EL (cell line): ENCODE measurements around the gene CD200R1L.
"Not testable (repeated sequence)": the region's sequence is repeated elsewhere in the genome, so short reads cannot be mapped to it uniquely, and the experiment has no call there.

ENCODE experiments used
- DNase-seq: peaks from one replicate; pipeline ENCODE4 v3.0.0-alpha.2; 2016

The CD200R1L gene, protein sequence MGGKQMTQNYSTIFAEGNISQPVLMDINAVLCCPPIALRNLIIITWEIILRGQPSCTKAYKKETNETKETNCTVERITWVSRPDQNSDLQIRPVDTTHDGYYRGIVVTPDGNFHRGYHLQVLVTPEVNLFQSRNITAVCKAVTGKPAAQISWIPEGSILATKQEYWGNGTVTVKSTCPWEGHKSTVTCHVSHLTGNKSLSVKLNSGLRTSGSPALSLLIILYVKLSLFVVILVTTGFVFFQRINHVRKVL

DNA sequence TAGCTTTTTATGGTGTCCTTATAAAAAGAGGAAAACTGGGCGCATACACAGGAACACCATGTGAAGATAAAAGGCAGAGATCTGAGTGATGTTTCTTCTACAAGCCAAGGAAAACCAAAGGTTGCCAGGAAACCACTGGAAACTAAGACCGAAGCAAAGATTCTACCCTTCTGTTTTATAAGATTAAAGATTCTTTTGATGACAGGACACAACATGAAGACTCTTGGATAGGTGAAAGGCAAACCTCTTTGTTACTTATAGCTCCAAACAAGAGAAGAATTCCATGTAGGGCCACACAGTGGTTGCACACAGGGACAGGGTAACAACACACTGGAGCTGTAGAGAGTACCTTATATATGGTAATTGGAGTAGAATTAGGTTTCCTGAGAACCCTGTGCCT is at the start of gene CD200R1L:
CD200R1L (minus strand) TSS at position 101 of the 400 bp plus-strand sequence. CDS start 17,497 bp downstream, outside the sequence.
- DNase-seq, result no peak

DNA sequence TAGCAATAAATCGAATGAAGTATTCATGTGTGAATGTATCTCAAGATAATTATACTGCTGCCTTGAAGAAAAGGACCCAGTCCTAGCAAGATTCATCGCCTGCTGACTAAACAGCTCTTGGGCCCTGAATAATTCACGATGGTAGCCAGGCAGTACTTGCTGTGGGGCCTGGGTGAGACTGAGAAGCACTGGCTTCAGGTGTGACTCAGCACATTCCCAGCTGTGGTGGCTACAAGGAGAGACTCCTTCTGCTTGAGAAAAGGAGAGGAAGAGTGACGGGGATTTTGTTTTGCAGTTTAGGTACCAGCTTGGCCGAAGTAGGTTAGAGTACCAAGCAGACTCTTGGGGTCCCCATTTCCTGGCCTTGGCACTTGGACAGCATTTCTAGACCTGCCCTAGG is 47.6 kb upstream of the CD200R1L start:
- peak; percentile 24 for DNase-seq

DNA sequence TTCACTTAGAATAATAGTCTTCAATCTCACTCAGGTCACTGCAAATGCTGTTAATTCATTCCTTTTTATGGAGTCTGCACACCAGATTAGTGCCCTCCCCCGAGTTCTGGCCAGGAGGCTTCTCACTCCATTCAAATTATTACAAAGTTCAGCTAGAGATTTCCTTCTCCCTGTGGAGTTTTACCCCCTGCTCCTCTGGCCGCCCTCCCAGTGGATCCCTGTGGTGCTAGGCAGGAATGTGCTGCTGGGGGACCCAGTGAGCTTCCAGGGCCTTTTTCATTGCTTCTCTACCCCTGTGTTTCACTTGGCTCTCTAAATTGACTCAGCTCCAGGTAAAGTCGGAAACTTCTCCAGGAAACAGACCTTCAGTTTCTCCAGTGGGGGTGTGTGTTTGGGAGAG is 42.7 kb upstream of the CD200R1L start:
- DNase-seq, result no peak

DNA sequence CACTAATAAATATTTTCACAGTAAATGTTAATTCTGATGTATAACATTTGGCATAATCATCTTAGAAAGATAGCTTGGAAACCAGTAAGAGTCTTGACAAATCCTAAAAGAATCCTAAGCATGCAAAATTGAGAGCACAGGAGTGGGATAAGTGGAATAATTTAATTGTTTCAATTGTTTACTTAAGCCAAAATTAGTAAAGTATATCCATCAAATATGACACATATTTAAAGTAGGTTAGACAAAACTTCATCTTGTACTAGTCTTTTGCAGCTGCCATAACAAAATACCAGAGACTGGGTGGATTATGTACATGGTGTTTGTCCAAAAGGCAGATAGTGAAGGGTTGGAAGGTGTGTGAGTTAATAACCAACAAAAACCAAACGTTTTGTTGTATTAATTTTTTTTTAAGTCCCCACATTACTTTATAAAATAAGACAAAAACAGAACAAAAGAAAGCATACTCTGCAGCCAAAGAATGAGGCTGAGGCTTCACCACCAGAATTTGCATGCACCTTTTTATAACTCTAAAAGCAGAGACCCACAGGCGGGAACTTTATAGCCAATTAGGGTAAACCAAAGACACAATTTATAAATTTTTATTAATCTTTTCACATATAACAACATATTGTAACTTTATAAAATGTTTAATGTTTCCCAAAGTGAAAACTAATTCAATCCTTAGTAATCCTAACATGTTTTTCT is 41.9 kb upstream of the CD200R1L start:
- peak; percentile 18 for DNase-seq

DNA sequence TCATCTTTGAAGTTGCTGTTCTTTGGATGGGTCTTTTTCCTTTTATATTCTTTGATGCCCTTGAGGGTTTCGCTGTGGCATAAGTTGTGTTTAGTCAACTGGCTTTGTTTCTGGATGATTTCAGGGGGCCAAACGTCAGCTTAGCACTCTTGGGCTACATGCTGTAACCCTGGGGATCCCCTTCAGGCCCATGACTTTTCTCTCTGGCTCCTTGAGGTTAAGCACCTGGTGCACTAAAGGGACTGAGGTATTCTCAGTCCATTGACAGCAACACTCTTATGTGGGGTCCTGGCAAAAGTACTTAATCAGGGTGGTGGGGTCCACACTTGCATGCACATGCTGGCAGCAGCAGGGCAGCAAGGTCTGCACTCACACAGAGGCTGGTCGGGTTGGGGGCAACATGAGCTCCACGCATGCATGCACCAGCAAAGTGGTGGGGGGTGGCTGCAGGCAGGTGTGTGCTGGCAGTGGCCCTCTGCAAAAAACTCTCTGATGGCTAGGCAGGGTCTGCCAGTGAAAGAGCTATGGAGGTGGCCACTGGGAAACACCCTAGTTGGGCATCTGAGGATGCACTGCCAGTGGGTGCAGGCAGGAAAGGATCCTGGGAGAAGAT is 38.1 kb upstream of the CD200R1L start:
- no peak for DNase-seq

DNA sequence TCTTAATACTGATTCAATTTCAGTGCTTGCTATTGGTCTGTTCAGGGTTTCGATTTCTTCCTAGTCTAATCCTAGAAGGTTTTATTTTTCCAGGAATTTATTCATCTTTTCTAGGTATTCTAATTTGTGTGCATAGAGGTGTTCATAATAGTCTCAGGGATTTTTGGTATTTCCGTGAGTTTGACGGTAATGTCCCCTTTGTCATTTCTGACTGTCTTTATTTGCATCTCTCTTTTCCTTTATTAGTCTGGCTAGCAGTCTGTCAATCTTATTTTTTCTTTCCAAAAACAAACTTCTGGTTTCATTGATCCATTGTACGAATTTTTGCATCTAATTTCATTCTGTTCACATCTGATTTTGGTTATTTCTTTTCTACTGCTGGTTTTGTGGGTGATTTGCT is 35.2 kb upstream of the CD200R1L start:
- DNase-seq, result no peak

DNA sequence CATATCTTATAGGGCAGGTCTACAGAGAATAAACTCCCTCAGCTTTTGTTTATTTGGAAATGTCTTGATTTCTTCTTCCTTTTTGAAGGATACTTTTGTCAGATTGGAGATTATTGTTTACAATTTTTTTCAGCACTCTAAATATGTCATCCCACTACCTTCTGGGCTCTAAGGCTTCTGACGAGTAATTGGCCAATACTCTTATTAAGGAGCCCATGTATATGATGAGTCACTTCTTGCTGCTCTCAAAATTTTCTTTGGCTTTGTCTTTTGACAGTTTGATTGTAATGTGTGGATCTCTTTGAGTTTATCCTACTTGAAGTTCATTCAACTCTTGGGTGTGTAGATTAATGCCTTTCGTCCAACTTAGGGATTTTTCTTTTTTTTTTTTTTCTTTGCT is 28.9 kb upstream of the CD200R1L start:
- peak; percentile 2 for DNase-seq

DNA sequence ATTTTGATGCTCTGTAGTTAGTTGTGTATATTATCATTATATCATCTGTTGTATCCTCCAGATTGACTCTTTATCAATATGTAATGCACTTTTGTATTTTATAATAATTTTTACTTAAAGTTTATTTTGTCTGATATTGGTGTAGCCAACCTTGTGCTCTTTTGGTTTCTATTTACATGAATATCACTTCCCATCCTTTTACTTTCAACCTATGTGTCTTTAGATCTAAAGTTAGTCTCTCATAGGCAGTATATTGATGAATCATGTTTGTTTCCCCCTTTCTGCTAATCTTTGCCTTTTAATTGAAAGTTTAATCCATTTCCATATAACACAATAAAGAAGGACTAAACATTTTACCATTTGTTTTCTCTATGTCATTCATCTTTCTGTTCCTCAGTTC is 28.1 kb upstream of the CD200R1L start:
- DNase-seq, result no peak

DNA sequence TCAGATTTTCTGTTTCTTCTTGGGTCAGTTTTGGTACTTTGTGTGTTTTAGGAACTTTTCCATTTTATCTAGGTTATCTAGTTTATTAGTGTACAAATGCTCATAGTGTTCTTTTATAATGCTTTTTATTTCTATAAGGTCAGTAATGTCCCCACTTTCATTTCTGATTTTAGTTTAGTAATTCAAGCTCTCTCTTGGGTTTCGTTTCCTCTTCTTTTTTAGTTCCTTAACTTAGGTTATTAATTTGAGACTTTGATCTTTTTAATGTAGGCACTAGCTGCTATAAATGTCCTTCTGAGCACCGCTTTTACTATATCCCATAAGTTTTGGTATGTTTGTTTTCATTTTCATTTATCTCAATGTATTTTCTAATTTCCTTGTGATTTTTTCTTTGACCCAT is 27.0 kb upstream of the CD200R1L start:
- DNase-seq, result no peak

DNA sequence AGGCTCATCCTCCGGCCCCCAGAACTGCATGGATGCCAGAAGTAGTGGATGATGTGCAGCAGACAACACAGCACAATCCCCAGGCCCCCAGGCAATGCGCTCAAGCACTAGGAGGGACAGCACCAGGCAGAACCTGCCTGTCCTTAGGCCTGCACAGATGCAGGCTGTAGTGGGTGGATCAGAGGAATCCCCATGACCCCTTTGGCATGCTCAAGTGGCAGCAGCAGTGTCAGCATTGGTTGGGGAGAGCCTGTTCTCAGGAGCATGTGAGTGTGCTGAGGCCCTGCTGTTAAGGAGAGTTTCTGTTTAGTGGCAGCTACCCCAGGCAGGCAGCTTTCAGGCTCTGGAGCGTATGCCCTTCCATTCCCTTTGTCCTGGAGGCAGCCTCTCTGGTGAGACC is 25.1 kb upstream of the CD200R1L start:
- no peak for DNase-seq

DNA sequence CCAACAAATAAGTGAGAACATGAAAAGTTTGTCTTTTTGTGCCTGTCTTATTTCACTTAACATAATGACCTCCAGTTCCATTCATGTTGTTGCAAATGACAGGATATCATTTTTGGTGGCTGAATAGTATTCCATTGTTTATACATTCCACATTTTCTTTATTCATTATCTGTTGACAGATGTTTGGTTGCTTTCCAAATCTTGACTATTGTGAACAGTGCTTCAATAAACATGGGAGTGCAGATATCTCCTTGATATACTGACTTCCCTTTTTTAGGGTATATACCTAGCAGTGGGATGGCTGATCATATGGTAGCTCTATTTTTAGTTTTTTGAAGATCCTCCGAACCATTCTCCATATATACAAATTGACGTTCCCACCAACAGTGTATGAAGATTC is 19.1 kb upstream of the CD200R1L start:
- DNase-seq, result no peak

DNA sequence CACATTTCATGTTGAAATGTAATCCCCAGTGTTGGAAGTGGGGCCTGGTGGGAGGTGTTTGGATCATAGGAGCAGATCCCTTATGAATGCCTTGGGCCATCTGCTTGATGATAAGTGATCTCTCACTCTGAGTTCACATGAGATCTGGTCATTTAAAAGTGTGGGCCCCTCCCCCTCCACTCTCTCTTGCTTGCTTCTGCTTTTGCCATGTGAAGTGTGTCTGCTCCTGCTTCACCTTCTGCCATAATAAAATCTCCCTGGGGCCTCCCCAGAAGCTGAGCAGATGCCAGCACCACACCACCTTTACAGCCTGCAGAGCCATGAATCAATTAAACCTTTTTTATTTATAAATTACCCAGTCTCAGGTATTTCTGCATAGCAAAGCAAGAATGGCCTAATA is 14.2 kb upstream of the CD200R1L start:
- DNase-seq, result no peak

DNA sequence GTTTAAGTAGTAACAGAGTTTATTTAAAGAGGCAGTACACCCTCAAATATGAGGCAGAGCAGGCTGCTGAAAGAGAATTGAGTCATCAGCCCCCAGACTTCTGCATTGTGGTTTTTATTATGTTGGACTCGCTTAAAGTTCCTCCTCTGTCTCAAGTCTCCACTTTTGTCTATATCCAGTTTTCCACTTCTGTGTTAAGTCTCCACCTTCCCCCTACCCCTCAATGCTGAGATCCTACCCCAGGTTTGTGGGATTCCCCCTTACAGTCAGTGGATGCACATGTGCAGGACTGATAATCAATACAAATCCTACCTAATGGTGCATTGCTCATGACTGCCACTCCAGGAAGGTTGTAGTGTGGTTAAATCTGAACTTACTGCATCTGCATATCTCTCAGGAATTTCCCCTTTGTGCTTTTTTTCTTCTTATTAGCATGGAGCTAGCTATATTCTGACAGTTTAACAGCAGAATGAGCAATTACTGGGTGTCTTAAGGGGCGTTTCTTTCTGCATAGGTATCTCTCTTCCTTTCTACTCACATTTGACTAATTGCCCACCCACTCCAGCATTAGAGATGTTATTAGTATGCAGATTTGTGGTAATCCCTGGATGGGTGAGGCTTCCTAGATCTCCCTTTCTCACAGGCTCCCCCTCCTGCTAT is 11.9 kb upstream of the CD200R1L start:
- DNase-seq, result peak; percentile 9

DNA sequence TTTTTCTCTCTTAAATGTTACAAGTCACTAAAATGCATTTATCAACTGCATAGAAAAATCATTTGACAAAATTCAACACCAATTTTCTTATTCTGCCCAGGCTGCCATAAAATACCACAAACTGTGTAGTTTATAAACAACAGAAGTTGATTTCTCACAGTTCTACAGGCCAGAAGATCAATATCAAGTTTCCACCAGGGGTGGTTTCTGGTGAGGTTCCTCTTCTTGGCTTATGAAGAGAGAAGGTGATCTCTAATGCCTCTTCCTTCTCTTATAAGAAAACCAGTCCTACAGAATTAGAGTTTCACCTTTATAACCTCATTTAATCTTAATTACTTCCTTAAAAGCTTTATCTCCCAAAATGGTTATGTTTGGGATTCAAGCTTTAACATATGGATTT is 10.9 kb upstream of the CD200R1L start:
- no peak for DNase-seq

DNA sequence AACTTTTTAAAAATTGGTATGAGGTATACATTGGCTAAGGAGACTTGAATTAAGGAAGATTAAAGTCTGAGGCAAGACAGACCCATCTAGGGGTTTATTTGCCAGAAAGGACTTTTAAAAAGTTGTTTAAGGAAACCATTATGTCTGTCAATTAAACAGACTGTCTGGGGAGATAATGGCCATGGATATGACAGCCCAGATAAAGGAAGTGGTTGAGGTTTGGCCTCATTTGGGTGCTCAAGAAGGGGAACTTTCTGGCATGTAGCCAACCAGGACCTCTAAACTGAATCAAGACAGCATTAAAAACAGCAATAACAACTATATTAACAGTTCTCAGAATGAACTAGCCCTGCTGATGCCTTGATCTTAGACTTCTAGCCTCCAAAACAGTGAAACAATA is 9.9 kb upstream of the CD200R1L start:
- DNase-seq, result no peak

DNA sequence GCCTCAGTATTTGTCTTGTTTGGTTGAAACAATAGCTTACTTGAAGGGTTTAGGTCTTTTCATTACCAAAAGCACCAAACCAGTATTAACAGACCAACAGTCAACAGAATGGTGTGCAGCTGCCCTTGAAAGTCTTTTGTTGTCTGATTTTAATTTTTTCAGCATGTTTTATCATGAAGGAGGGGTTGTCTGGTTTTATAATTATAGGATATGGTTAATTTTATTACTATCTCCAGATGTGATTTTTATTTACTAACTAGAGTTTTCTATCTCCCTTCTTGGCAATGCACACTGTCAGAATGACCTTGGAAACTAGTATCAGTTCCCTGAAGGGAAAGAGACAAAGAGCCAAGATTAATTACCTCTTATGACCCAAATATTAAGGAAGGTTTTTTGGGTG is 9.2 kb upstream of the CD200R1L start:
- DNase-seq, result no peak

DNA sequence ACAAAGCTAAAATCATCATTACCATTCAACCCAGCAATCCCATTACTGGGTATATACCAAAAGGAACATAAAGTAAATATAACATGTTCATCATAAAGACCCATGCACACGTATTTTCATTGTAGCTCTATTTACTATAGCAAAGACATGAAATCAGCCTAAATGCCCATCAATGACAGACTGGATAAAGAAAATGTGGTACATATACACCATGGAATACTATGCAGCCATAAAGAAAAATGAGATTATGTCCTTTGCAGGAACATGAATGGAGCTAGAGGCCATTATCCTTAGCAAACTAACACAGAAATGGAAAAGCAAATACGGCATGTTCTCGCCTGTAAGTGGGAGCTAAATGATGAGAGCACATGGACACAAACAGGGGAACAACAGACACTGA is 8.4 kb upstream of the CD200R1L start:
- not testable (repeated sequence) for DNase-seq

DNA sequence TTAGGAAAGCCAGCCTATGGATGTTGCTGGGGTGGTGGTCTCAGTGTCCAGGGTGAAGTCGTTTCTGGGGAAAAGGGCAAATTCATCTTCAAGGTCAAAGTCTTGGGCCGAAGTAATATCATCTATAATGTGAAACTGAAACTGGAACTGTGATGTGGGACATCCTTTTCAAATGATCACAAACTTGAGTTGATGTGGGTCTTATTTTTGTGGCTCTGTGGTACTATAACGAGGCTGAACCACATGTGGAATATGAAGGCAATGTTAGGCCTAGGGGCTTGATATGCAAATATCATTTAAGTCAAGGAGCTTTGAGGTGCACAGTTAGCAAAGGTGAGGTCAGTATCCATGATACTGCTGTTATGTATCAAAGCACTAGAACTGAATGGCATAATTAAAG is 1.5 kb upstream of the CD200R1L start:
- DNase-seq, result no peak

DNA sequence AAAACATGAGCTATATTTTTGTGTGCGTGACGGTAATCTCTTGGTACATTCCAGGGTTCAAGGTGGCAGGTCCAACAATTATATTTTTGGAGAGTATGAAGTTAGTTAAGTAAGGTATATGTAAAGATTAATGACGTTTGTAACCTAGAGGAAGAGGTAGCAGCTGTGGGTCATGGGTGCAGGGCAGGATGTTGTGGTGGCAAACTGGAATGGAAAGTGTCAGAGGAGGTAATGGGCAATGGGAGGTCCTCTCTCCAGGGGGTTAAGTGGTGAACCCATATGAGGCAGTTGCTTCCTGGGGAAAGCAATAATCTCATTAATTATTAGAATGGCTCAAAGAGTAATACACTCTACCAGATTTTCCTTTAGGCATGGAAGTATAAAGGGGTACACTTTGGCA is 1.0 kb upstream of the CD200R1L start:
- no peak for DNase-seq

DNA sequence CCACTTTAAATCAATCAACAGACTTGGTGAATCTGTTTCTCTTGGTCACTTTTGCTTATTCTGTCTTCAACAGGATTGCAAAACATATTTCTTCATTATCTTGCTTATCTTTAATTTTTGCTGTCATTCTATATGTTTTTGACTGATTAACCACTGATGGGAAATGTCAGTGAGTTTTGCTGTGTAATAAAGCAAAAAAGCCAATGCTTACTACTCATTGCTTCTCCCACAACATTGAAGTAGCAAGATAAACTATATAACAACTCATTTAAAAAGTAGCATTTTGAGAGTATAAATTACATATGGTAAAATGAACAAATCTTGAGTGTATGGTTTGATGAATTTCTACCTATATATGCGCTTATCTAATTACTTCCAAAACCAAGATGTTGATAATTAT is 892 bp downstream of the CD200R1L start:
- no peak for DNase-seq

DNA sequence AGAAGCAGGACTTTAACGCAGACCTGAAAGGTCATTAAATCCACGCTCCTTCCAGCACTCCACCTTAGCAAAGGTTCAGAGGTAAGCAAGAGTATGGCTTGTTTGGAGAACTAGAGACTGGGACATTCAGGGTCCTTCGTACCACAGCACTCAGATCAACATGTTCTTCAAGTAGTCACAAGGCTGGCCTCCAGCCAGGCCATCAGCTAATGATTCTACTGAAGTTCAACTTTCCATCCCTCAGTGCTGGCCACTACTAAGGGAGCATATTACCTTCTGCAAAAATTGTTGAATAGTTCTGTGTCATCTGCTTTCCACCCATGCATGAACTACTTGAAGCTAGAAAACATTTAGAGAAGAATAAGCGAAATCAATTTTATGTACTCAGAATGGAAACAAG is 17.6 kb downstream of the CD200R1L start:
- DNase-seq, result no peak

DNA sequence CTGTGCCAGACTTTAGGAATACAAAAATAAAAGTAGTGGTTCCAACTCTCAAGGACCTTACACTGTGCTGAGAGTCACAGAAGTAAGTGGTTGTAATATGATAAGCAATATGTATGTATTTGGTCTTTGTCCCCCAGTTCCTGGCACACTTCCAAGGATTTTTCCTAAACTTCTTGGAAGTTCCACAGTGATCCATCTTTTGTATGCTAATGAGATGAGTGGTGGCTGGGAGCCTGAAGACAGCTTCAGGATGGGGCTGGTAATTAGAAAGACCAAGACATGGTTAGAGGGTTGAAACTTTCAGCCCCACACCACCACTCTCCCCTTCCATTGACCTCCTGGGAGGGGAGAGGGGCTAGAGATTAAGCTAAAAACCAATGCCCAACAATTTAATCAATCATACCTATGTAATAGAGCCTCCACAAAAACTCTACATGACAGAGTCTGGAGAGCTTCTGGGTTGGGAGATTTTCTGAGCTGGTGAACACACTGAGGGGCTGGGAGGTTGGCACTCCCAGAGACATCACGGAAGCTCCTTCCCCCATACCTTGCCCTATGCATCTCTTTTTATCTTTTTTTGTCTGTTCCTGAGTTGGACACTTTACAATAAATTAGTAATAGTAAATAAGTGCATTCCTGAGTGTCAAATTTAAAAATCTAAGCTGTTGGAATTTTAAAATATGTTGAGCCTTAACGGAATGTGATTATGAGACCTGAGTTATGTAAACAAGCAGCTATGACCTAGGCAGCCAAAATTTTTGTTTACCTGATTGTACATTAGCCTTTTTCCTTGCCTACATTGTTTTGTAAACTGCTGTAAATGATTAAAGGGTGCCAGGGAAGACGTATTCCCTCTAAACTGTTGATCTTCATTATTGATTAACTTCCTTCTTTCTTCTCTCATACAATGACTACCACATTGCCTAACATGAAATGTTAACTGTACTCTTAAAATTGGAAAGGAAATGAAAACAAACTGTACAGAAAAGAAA is 24.3 kb downstream of the CD200R1L start:
- DNase-seq, result no peak

DNA sequence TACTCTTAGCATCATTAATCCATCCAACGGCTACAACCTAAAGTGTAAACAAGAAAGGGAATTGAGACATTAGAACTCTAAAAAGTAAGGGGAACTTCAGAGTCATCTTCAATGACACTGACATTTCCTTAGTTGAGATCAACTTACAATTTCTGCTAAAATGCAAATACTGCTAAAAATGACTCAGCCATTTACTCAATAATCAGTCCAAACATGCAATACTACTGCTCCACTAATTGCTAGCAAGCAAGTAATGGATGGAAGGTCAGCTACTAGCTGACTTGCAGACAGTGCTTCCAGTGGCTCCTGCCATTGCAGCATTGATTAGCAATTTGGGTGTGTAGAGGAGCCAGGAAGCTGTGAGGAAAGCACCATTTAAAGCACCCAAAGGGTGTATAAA is 28.4 kb downstream of the CD200R1L start:
- peak; percentile 12 for DNase-seq
